NCI-H345 (cell line): ENCODE results near the gene PRKCD.
A peak's percentile ranks its signal among the peaks of the same experiment; 100 is the strongest.

ENCODE experiments used
- DNase-seq: peaks from one replicate; lab custom pipeline; 2025; lab: John Stamatoyannopoulos, UW

Gene PRKCD

GRCh38 chr3:53190659-53191058 is 29.6 kb downstream of the PRKCD start:
- no peak for DNase-seq

- no peak for DNase-seq
Measured at GRCh38 chr3:53191836-53192480, 30.9 kb downstream of the PRKCD start.

- DNase-seq, result no peak
Measured at GRCh38 chr3:53192608-53193007, 31.6 kb downstream of the PRKCD start.

- no peak for DNase-seq
Measured at GRCh38 chr3:53193466-53194209, 32.6 kb downstream of the PRKCD start.

DNA sequence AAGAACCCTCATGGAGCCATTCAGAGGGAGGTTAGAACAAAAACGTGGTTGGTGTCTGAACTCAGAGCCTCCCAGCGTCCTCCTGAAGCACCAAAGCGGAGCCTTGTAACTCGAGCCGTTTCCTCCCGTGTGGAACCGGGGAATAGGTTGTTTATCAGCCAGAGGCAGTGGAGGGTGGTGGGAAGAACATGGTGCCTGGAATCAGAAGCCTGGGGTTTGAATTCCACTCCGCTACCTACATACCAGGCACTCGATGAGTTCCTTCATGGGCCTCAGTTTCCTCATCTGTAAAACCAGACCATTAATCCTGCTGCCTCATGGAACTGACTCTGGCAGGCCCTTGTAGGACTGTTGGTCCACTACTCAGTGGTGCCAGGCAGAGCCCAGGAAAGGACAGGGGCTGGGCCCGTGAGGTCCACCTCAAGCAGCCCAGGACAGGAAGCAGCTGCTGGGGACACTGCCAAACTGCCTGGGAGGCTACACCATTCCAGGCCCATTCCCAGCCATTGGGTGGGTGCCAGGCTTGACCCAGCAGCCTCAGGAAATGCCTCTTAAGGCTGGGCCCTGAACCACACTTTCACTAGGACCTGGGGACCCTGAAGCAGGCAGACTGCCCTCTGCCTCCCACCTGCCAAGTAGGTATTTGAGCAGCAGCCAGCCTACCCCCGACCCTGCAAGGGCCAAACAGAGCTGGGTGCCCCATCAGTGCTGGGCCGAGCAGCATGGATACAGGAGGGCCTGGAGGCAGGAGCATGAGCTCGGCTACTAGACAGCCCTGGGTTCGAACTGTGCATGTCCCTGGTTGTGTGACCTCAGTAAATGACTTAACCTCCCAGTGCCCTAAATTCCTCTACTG is 33.4 kb downstream of the PRKCD start:
- no peak for DNase-seq

- DNase-seq, result no peak
Measured at GRCh38 chr3:53195066-53195450, 34.0 kb downstream of the PRKCD start.

DNA sequence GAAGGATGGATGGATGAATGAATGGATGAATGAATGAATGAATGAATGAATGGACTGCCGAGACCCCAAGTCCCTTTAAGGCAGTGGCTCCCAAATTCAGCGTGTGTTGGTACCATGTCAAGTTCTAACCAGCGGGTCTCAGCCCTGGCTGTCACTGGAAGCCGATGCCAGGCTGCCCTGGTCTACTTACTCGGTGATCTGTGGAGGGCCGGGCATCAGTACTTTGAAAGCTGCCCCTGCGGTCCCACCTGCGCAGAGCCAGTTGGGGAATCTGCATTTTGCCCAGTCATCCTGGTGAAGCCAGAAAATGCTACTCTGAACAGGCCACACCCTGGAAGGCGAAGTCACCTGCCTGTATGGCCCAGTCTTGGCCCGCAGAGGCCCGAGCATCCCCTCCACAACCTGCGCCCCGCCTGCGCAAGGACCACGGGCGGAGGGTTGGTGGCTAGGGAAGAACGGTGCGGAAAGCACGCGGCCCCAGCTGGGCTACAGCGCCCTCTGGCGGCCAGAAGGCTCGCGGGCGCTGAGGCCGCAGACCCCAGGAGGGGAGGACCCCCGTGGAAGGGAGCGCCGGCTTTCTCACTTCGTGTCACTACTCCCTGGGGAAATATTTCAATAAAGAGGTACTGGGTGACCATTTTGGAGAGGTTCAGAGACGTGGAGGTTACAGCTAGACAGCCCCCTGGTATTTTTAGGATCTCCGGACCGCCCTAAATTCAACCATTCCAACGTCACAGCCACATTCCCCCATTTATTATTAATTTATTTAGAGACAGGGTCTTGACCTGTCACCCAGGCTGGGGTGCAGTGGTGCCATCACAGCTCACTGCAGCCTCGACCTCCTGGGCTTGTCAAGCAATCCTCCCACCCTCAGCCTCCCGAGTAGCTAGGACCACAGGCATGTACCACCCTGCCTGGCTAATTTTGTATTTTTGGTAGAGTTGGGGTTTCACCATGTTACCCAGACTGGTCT is 34.9 kb downstream of the PRKCD start:
- DNase-seq, result peak; percentile 41

DNA sequence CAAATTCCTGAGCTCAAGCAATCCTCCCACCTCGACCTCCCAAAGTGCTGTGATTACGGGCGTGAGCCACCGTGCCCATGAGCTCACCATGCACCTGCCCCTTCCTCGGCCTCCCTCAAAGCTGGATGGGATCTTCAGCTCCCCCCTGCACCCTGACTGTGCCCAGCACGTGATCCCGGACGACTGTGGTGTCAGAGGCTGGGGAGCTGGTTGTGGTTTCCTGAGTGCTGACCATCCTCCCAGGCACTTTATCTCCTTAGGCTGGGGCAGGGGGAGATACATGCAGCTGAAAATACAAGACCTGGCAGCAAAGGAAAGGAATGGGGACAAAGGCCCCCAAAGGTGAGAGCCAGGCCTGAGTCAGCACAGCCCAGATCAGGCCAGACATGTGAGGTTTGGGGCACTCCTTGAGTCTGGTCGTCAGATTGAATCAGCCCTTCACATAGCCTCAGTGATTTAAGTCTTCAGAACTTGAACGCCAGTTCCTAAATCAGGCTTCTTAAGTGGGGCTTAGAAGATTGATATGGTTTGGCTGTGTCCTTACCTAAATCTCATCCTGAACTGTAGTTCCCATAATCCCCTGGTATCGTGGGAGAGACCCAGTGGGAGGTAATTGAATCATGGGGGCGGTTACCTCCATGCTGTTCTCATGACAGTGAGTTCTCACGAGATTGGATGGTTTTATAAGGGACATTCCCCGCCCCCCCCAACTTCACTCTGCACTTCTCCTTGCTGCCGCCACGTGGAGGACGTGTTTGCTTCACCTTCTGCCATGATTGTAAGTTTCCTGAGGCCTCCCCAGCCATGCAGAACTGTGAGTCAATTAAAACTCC is 35.8 kb downstream of the PRKCD start:
- DNase-seq, result no peak

DNA sequence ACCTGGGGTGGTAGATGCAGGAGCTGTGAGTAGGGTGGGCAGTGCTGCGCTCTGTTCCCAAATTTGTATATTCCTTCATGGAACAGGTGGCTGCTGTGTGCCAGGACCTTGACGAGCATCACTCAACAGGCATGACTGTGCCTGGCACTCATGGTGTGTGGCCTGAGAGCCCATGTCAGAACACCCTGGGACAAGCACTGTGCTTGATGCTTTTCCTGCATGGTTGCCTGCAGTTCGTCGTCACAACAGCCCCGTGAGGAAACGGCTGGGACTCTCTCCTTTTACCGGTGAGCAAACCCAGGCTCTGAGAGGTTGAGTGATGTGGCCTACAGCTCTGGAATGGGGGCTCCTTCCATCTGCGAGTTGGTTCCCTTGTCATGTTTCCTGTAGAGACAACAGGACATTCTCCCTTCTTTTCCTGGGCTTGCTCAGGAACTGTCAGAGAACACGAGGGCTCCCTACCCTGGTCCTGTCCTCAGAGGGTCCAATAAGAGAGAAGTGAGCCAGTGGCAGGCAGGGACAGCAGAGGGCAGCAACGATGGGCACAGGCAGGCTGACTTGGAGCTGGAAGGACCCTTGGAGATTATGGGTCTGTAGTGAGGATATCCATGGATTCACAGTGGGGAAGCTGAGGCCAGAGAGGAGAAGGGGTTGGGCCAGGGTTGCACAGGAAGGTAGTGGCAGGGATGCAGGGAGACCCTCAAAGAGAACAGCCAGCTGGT is 37.4 kb downstream of the PRKCD start:
- DNase-seq, result no peak

GRCh38 chr3:53198996-53199395 is 38.0 kb downstream of the PRKCD start:
- DNase-seq, result no peak

DNA sequence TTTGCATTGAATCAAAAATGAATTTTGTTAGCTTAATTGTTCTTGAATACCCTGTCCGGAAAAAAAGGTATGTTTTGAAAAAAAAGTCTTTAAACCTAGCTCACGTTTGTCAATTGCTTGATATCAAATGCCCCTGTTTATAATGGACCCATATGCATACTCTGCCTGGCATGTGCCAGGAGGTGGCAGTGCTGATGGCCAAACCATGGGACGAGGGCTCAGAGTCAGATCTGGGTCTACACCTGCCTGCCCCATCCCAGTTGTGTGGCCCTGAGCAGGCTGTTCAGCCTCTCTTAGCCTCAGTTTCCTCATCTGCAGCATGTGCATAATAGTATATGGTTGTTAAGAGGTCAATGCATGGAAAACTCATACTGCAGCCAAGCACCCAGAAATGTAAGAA is 38.8 kb downstream of the PRKCD start:
- DNase-seq, result no peak

DNA sequence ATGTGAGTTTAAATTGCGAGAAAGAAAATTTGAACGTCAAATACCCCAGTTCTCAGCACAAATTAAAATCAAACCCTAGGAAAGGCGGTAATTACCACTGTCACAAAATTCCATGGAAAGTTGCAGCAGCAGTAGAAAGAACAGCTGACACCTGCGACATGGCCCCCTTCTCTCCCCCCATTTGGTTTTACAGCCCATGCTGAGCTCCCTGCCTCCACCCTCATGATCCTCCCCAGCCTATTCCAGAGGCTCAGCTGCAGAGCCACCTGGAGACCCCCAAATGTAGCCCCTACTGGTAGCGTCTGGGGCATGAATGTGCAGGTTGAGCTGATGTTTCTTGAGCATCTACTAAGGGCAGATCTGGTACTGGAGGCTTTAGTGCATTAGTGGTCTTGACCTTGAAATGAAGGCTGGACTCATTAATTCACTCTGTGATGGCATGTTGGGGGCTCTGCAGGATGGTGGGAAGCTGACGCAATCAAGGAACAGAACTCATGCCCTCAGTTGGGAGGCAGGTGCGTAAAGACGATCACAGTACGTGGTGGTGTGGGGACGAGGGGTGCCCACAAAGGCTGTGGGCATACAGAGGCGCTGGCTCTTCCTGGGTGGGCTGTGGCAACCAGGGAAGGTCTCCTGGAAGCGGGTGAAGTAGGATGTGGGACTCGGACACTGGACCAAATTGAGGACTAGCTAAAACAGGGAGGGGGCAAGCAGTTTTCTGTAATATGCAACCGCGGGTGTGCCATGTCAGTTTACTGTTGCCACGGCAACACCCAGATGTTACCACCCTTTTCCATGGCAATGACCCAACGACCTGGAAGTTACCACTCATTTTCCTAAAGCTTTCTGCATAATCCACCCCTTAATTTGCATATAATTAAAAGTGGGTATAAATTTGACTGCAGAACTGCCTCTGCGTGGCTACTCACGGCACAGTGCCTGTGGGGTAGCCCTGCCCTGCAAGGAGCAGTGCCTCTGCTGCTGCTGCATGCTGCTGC is 39.8 kb downstream of the PRKCD start:
- DNase-seq, result no peak

- DNase-seq, result peak; percentile 42
Measured at GRCh38 chr3:53202331-53203015, 41.5 kb downstream of the PRKCD start.

DNA sequence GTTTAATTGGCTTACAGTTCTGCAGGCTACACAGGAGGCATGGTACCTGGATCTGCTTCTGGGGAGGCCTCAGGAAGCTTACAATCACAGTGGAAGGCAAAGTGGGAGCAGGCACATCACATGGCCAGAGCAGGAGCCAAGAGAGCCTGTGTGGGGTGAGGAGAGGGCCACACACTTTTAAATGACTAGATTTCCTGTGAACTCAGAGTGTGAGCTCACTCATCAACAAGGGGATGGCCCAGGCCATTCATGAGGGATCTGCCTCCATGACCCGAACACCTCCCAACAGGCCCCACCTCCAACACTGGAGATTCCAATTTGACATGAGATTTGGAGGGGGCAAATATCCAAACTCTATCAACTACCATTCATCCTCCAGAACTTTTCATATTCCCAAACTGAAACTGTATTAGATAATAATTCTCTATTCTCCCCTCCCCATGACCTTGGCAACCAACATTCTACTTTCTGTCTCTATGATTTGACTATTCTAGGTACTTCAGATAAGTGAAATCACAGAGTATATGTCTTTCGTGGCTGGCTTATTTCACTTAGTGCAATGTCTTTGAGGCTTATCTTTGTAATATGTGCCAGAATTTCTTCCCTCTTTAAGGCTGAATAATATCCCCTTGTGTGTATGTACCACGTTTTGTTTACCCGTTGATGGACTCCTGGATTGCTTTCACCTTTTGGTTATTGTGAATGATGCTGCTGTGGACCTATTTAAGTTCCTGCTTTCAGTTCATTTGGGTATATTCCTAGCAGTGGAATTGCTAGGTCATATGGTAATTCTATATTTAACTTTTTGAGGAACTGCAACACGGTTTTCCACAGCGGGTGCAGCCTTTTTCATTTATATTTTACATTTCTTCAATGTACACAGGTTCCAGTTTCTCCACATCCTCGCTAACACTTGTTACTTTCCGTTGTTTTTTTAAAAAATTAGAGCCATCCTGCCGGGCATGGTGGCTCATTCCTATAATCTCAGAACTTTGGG is 51.0 kb downstream of the PRKCD start:
- no peak for DNase-seq

DNA sequence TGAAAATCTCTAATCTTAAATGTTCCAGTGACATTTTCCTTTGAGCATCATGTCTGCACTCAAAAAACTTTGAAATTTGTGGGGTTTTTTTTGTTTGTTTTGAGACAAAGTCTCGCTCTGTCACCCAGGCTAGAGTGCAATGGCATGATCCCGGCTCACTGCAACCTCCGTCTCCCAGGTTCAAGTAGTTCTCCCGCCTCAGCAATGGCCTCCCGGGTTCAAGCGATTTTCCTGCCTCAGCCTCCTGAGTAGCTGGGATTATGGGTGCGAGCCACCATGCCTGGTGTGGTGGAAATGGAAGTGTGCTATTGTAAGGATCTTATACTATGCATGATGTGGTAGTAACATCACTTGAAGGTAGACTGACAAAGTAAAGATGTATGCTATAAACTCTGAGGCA is 52.3 kb downstream of the PRKCD start:
- DNase-seq, result no peak

GRCh38 chr3:53215816-53216215 is 54.8 kb downstream of the PRKCD start:
- no peak for DNase-seq

DNA sequence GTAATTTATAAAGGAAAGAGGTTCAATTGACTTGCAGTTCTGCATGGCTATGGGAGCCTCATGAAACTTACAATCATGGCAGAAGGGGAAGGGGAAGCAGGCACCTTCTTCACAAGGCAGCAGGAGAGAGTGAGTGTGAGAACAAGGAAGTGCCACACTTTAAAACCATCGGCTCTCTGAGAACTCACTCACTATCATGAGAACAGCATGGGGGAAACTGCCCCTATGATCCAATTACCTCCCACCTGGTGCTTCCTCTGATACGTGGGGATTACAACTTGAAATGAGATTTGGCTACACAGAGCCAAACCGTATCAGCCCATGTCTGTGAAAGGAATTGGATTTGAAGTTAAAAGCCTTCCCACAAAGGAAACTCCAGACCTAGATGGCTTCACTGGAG is 55.7 kb downstream of the PRKCD start:
- no peak for DNase-seq
